GM12878 (cell line): ENCODE data around the gene DCPS. TPM values are rescaled to one million over a fixed set of nuclear protein-coding genes. Genes with fewer than 3 reads are reported as not detected.
"Not testable (repeated sequence)": the region's sequence is repeated elsewhere in the genome, so short reads cannot be mapped to it uniquely, and the experiment has no call there.

Experiments
- ATAC-seq: fragments of 200-7000 bp; cut with Tn5 transposase; 3 replicates; pipeline ENCODE4 v1.9.1; 2020; ENCODE audit warnings: mild to moderate bottlenecking, moderate library complexity
- BruUV-seq: library from RNA; stranded (reverse); fragments of 400-500 nt; replicated peaks from 2 replicates; lab custom pipeline; 2021; lab: Mats Ljungman, UMichigan
- CTCF ChIA-PET: fragments of 300-600 bp; sonication (Branson Sonifier 250); formaldehyde crosslinking; extraction: SDS; loops from one replicate; lab custom pipeline; 2021; ENCODE audit warnings: inconsistent platforms; lab: Yijun Ruan, JAX
- POLR2A ChIA-PET: fragments of 350-600 bp; formaldehyde crosslinking; extraction: SDS; loops from one replicate; lab custom pipeline; 2021; ENCODE audit warnings: inconsistent platforms; lab: Charles Lee
- RAD21 ChIA-PET: fragments of 300-600 bp; sonication (Branson Sonifier 250); formaldehyde crosslinking; loops from one replicate; lab custom pipeline; 2023; ENCODE audit warnings: antibody characterized with exemption; ENCODE audit not compliant: unreplicated experiment; lab: Charles Lee
- SMC1A ChIA-PET: fragments of 300-600 bp; sonication (Branson Sonifier 250); formaldehyde crosslinking; loops from one replicate; lab custom pipeline; 2023; ENCODE audit not compliant: unreplicated experiment, uncharacterized antibody; lab: Charles Lee
- DNase-seq: peaks from one replicate; pipeline ENCODE4 v3.0.0-alpha.2; 2011; ENCODE audit warnings: low read depth, low spot score
- FAIRE-seq: peaks from 3 replicates; lab custom pipeline; 2011; peaks lifted over from hg19 to GRCh38; lab: Jason Lieb, UNC
- H2AFZ ChIP-seq: 2 replicates; pipeline ENCODE4 v1.6.0; 2011; ENCODE audit warnings: low read depth, low read length, control low read depth; ENCODE audit not compliant: control insufficient read depth
- H3K27ac ChIP-seq: 2 replicates; pipeline ENCODE4 v1.5.1; 2011; ENCODE audit warnings: control low read depth; ENCODE audit not compliant: control insufficient read depth, insufficient read depth
- H3K27me3 ChIP-seq, 2 experiments: replicated peaks in 1 of 2; 2 replicates each; pipeline versions ENCODE4 v1.6.0 to v1.6.1; 2011; ENCODE audit warnings: low read length in 1 of 2; ENCODE audit not compliant: control insufficient read depth in 2 of 2, insufficient read depth in 2 of 2
- H3K36me3 ChIP-seq, 2 experiments: 2 replicates each; pipeline ENCODE4 v1.5.1; 2011; ENCODE audit warnings: low read length in 1 of 2; ENCODE audit not compliant: control insufficient read depth in 2 of 2, insufficient read depth in 2 of 2
- H3K4me1 ChIP-seq: 2 replicates; pipeline ENCODE4 v1.6.1; 2011; ENCODE audit warnings: mild to moderate bottlenecking, low read length, moderate library complexity, mixed read lengths; ENCODE audit not compliant: control insufficient read depth, insufficient read depth
- H3K4me2 ChIP-seq: 2 replicates; pipeline ENCODE4 v1.6.0; 2011; ENCODE audit warnings: control low read depth; ENCODE audit not compliant: control insufficient read depth, insufficient read depth
- H3K4me3 ChIP-seq: fragments of 200-600 bp; sonication (generic); 2 replicates; pipeline ENCODE4 v1.5.1; 2016
- H3K79me2 ChIP-seq: 2 replicates; pipeline ENCODE4 v1.6.0; 2011; ENCODE audit warnings: low read length; ENCODE audit not compliant: control insufficient read depth, insufficient read depth
- H3K9ac ChIP-seq: 2 replicates; pipeline ENCODE4 v1.8.0; 2011; ENCODE audit warnings: low read length, control low read depth, mixed read lengths; ENCODE audit not compliant: control insufficient read depth, insufficient read depth
- H3K9me3 ChIP-seq: replicated peaks from 3 replicates; pipeline ENCODE4 v1.5.1; 2011; ENCODE audit warnings: mild to moderate bottlenecking, low read length; ENCODE audit not compliant: control insufficient read depth, insufficient read depth
- H4K20me1 ChIP-seq: 2 replicates; pipeline ENCODE4 v1.6.0; 2011; ENCODE audit not compliant: control insufficient read depth, insufficient read depth
- WGBS: methylation state at CpG from one replicate; pipeline ENCODE4 v1.1.6; 2016; ENCODE audit warnings: low lambda C conversion rate; ENCODE audit not compliant: insufficient replicate concordance, insufficient coverage; ENCODE audit errors: missing lambda C conversion rate; 5-methylcytosine and 5-hydroxymethylcytosine counted together
- in situ Hi-C: fragments of 300-500 bp; cut with MboI; formaldehyde crosslinking; loops from 9 replicates; pipeline ENCODE4 v1.14.3; 2018; ENCODE audit warnings: mixed read lengths
- intact Hi-C: fragments of 100-400 bp; cut with micrococcal nuclease; formaldehyde crosslinking; loops from one replicate; pipeline ENCODE4 v1.14.2; 2022; ENCODE audit not compliant: unreplicated experiment
- polyA plus RNA-seq, 11 experiments: library from polyadenylated mRNA; depleted of rRNA in 4 of 11; unstranded in 6 of 11; stranded (reverse) in 5 of 11; fragments of >200 nt; fragmentation: Nextera tagmentation in 4 of 11; fragmentation: Illumina TruSeq in 1 of 11; extraction: Ambion mirVana in 4 of 11; extraction: Trizol in 1 of 11; gene quantifications; 1 replicate in 1 of 11; 2 replicates in 10 of 11; pipeline versions ENCODE4 v1.2.1 to v1.2.3, GENCODE V29; 2011 to 2016; ENCODE audit warnings: inconsistent platforms in 2 of 11, missing spikeins in 2 of 11, low read depth in 1 of 11
- total RNA-seq, 4 experiments: library from RNA; depleted of rRNA in 3 of 4; stranded (reverse); fragments of >200 nt in 3 of 4; fragmentation: Illumina TruSeq in 1 of 4; extraction: Trizol in 1 of 4; gene quantifications; 2 replicates each; pipeline versions ENCODE4 v1.2.1 to v1.2.3, GENCODE V29; 2013 to 2021

The DCPS gene
- total and polyA plus RNA-seq, 10 of the 15 experiments (the other 5 are each of a cell fraction or from before 2014, with no cell fraction given) = 23.5 to 101 (median 67.4) TPM

DNA sequence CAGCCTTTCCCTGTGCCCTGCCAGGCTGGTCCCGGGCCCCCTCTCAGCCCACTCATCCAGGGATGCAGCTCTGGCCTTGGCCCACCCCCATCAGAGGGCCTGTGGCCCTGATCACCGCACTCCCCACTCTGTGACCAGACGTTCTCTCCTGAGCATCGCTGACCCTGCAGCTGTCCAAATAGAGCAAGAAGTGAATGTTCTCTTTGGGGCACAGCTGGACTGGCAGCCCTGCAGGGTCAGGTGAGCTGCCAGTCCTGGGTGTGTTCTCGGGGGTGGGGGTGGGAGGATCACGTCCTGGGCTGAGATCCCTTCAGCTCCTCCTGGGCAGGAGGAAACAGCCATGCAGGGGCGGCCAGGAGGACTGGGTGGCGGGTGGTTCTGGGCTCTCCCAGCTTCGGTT, 60.9 kb downstream of the DCPS start:
- H2AFZ ChIP-seq, H3K9me3 ChIP-seq, FAIRE-seq, BruUV-seq, in situ Hi-C loops, CTCF ChIA-PET, H3K4me1 ChIP-seq, H3K27ac ChIP-seq, DNase-seq, ATAC-seq, H3K4me3 ChIP-seq, H3K9ac ChIP-seq, H3K27me3 ChIP-seq, POLR2A ChIA-PET, H3K79me2 ChIP-seq, H3K36me3 ChIP-seq, intact Hi-C loops, H3K4me2 ChIP-seq, SMC1A ChIA-PET, RAD21 ChIA-PET, H4K20me1 ChIP-seq: not testable (repeated sequence)
- 53% methylated on average over 4 of the region's 9 CpGs for WGBS

DNA sequence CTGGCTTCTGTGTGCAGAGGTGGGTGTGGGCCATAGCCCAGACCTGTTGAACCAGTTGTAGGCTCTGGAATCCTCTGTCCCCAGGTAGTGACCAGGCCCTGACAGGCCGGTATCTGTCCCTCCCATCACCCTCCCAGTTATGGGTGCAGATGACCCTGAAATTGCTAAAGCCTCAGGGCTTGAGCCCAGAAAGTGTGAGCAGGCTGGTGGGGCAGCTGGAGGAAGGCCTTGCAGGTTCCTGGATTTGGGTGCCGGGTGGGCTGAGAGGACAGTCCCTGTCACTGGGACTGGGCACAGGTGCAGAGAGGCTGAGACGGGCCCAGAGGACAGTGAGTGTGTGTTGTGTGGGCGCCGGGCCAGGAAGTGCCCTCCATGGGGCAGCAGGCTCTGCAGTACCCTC, 61.6 kb downstream of the DCPS start:
- H3K79me2 ChIP-seq, in situ Hi-C loops: not testable (repeated sequence)

More for the DNA sequence above, 61.6 kb downstream of the DCPS start:
- H3K9ac ChIP-seq, H3K4me3 ChIP-seq, H4K20me1 ChIP-seq, H2AFZ ChIP-seq, H3K9me3 ChIP-seq, H3K36me3 ChIP-seq, H3K4me1 ChIP-seq, DNase-seq, BruUV-seq, POLR2A ChIA-PET, H3K27ac ChIP-seq, CTCF ChIA-PET, SMC1A ChIA-PET, intact Hi-C loops, ATAC-seq, H3K27me3 ChIP-seq, H3K4me2 ChIP-seq, FAIRE-seq, RAD21 ChIA-PET: not testable (repeated sequence)
- 23% methylated on average over 4 of the region's 5 CpGs for WGBS
